Activated CD4-positive, alpha-beta T cell treated with anti-CD3 and anti-CD28 coated beads for 36 hours (primary cell): ENCODE data around the gene HMGB2. TPM values are rescaled to one million over a fixed set of nuclear protein-coding genes. Genes with fewer than 3 reads are reported as not detected.

Experiments used
- ATAC-seq: fragments of 200-7000 bp; cut with Tn5 transposase; one replicate; pipeline ENCODE4 v1.10.0; 2021; ENCODE audit warnings: mild to moderate bottlenecking, moderate library complexity
- CTCF ChIA-PET: fragments of 350-600 bp; sonication (Branson Sonifier 250); formaldehyde crosslinking; loops from one replicate; lab custom pipeline; 2021; ENCODE audit warnings: antibody characterized with exemption; lab: Charles Lee
- POLR2A ChIA-PET: fragments of 350-600 bp; sonication (Branson Sonifier 250); formaldehyde crosslinking; loops from one replicate; lab custom pipeline; 2021; ENCODE audit warnings: antibody characterized with exemption, inconsistent platforms; lab: Charles Lee
- DNase-seq: peaks from one replicate; pipeline ENCODE4 v3.0.0-alpha.2; 2020
- H3K27ac Mint-ChIP-seq: one replicate; pipeline ENCODE4 v1.8.0; 2021; ENCODE audit warnings: mixed read lengths
- H3K27me3 Mint-ChIP-seq: one replicate; pipeline ENCODE4 v1.8.0; 2021; ENCODE audit warnings: mixed read lengths
- H3K36me3 Mint-ChIP-seq: one replicate; pipeline ENCODE4 v1.8.0; 2021; ENCODE audit warnings: low read depth, mixed read lengths
- H3K4me1 Mint-ChIP-seq: one replicate; pipeline ENCODE4 v1.8.0; 2021; ENCODE audit warnings: mixed read lengths
- H3K4me3 Mint-ChIP-seq: one replicate; pipeline ENCODE4 v1.8.0; 2021; ENCODE audit warnings: mild to moderate bottlenecking, moderate library complexity, mixed read lengths
- H3K9me3 Mint-ChIP-seq: one replicate; pipeline ENCODE4 v1.8.0; 2021; ENCODE audit warnings: low read depth, mixed read lengths
- intact Hi-C, 2 experiments: fragments of 100-400 bp; cut with DNase I in 1 of 2; cut with micrococcal nuclease in 1 of 2; formaldehyde crosslinking; loops; one replicate each; pipeline versions ENCODE4 v1.14.2 to v1.15.1; 2022 to 2024; cut with DNase I, micrococcal nuclease
- total RNA-seq, 2 experiments: library from RNA; stranded (reverse); gene quantifications; one replicate each; pipeline ENCODE4 v1.2.3, GENCODE V29; 2021

HMGB2 gene
- total RNA-seq, 2 experiments from 2014 or later, result 608 to 661 TPM

DNA sequence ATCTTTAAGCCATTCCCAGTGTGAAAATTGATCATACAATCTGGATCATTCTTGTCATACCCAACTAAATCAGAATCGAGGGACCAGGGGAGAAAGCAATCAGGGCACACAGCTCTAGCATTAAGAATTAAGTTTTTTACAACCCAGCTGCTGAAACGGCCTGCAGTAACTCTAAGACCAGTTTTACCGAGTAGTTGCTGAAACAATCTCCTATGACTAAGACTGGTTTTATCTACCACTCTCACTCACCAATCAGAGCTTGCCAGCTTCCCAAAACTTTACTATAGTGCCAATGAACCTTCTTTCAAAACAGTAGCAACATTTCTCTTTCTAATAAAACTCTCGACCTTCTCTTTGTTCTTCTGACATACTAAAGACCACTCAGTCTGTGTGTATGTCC lies 33.8 kb upstream of the HMGB2 start:
- POLR2A ChIA-PET, result interaction anchor here (1.0 to 1.7 kb wide), 3 partner anchors 33 to 35 kb away, joined by 4 to 8 read pairs (median 4); partner anchors contain the start of gene HMGB2
- Mint-ChIP-seq H3K4me1 (peaks cover 32% of the 10 kb centered on the region), H3K9me3 (no peaks in the 10 kb centered on the region), H3K27me3 (peaks cover 3% of the 10 kb centered on the region), H3K4me3 (peak overlapping the region; percentile 26), H3K36me3 (peaks cover 1% of the 10 kb centered on the region), H3K27ac (peak overlapping the region; percentile 35)
- DNase-seq, result no peak
- no peak for ATAC-seq
- CTCF ChIA-PET, result interaction anchor here (0.7 to 2.0 kb wide), 5 partner anchors 33 to 66 kb away, joined by 3 to 7 read pairs (median 4); partner anchors contain the start of gene HMGB2
- intact Hi-C loops, result loop anchor here in 1 of 2 experiments (2.0 kb wide), 1 partner anchor 19 kb away; no protein-coding TSS in a partner anchor

DNA sequence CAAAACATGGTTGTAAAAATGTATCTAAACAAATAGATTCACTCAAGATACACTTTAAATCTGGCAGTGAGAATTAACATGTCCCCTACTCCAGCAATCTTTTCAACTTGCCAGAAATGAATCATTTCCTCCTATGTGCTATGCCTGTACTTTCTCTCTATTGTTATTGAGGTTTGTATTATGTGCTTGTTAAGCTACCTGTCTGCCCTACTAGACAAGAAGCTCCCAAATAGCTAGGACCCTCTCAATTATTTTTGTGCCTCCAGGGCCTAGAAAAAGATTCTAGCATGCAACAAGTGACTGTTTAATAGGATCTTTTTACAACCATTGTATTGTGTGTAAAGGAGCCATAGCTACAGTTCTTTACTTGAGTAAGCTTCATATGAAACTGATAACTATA lies 33.1 kb upstream of the HMGB2 start:
- Mint-ChIP-seq H3K4me1 (peaks cover 28% of the 10 kb centered on the region), H3K4me3 (peak overlapping the region; percentile 26), H3K9me3 (no peaks in the 10 kb centered on the region), H3K27ac (no peak overlapping the region), H3K36me3 (no peaks in the 10 kb centered on the region), H3K27me3 (no peaks in the 10 kb centered on the region)
- intact Hi-C loops, result loop anchor here in 1 of 2 experiments (2.0 kb wide), 1 partner anchor 18 kb away; no protein-coding TSS in a partner anchor
- CTCF ChIA-PET, result interaction anchor here (0.6 to 2.0 kb wide), 6 partner anchors 26 to 66 kb away, joined by 3 to 7 read pairs (median 4); partner anchors contain the start of gene HMGB2
- DNase-seq (no peak), ATAC-seq (no peak)
- POLR2A ChIA-PET, result interaction anchor here (1.0 to 1.7 kb wide), 3 partner anchors 32 to 34 kb away, joined by 4 to 8 read pairs (median 4); partner anchors contain the start of gene HMGB2

DNA sequence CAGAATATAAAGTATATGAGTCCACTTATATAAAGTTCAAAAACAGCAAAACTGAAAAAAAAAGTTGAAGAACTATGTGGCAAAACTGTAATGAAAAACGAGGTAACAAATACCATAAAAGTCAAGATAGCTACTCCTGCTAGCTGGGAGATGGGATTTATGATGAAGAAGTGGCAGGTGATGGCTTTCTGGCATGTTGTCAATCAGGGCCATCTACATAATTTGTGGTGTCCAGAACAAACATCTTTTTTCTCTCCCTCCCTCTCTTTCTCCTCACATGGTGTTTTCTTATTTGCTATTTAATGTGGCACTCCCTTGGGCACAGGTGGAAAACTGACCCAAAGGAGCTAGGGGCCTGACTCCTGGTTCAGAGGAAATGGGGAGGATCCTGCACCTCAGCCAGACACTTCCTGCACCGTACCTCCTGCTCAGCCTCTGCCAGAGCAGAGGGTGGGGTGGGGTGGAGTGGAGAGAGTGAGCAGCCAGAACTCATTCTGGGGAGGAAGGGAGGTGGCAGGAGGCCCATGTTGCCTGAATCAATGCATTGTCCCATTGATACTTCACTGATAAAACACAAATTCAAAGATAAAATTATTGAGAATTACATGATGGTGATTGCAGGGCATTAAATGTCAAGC lies 31.3 kb upstream of the HMGB2 start:
- H3K27ac Mint-ChIP-seq, result no peak overlapping the region

DNA sequence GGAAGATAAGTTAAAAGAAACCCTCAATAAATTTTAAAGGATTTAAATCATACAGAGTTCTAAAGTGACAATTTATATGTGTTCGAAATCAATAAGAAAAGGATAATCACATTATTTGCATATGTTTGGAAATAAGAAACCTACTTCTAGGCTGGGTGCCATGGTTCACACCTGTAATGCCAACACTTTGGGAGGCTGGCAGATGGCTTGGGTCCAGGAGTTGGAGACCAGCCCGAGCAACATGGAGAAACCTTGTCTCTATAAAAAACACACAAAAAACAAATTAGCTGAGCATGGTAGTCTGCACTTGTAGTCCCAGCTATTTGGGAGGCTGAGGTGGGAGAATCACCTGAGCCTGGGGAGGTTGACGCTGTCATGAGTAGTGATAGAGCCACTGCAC lies 28.5 kb upstream of the HMGB2 start:
- H3K4me3 Mint-ChIP-seq, result no peak overlapping the region
- H3K27me3 Mint-ChIP-seq, result peaks cover 4% of the 10 kb centered on the region
- H3K9me3 Mint-ChIP-seq, result no peaks in the 10 kb centered on the region
- H3K36me3 Mint-ChIP-seq, result no peaks in the 10 kb centered on the region
- H3K4me1 Mint-ChIP-seq, result peaks cover 19% of the 10 kb centered on the region
- no peak for DNase-seq
- ChIA-PET POLR2A (interaction anchor here (0.6 kb wide), 1 partner anchor 9 kb away, joined by 3 read pairs; no protein-coding TSS in a partner anchor), CTCF (interaction anchor here (0.6 to 0.7 kb wide), 2 partner anchors 111 to 338 kb away, joined by 3 to 4 read pairs; no protein-coding TSS in a partner anchor)
- ATAC-seq, result no peak
- H3K27ac Mint-ChIP-seq, result no peak overlapping the region
- intact Hi-C loops, result no loop called here

More for the DNA sequence above, 31.3 kb upstream of the HMGB2 start:
- H3K27me3 Mint-ChIP-seq, result peaks cover 2% of the 10 kb centered on the region
- no peaks in the 10 kb centered on the region for H3K36me3 Mint-ChIP-seq
- intact Hi-C loops, result no loop called here
- ATAC-seq (no peak), DNase-seq (no peak)
- H3K4me3 Mint-ChIP-seq, result no peak overlapping the region
- POLR2A ChIA-PET, result interaction anchor here (0.5 kb wide), 1 partner anchor 540 kb away, joined by 4 read pairs; no protein-coding TSS in a partner anchor
- H3K9me3 Mint-ChIP-seq, result no peaks in the 10 kb centered on the region
- peaks cover 28% of the 10 kb centered on the region for H3K4me1 Mint-ChIP-seq
- CTCF ChIA-PET, result no interaction called here

DNA sequence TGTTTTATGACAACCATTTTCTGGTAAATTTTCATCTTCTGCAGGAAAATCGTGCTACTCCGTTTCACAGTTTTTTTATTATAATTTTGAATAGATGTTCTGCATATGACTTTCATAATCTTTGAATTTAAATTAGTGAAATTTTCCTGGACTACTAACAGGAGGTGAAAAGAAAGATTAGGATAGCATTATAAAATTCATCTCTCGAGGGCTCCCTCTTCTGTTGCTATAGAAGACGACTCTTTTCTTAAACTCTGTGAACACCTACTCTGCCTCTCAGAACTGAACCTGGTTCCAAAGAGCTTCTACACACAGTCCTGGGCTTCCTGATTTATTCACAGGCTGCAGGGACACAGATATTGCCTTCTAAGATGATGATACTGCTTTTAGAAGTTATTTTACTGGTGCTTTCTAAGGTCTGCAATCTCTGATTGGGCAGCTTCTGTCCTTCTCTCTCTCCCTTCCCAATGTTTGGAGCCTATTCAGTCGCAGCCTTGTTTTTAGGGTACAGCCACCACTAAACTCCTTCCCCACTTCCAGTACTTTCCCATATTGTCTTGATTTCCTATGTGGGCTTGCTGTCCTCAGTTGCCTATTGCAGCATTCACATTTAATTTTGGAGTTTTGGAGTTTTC lies 26.5 kb upstream of the HMGB2 start:
- POLR2A ChIA-PET, result no interaction called here
- CTCF ChIA-PET, result interaction anchor here (0.6 to 0.7 kb wide), 2 partner anchors 15 to 309 kb away, joined by 3 to 4 read pairs; no protein-coding TSS in a partner anchor
- ATAC-seq, result peak; percentile 36

DNA sequence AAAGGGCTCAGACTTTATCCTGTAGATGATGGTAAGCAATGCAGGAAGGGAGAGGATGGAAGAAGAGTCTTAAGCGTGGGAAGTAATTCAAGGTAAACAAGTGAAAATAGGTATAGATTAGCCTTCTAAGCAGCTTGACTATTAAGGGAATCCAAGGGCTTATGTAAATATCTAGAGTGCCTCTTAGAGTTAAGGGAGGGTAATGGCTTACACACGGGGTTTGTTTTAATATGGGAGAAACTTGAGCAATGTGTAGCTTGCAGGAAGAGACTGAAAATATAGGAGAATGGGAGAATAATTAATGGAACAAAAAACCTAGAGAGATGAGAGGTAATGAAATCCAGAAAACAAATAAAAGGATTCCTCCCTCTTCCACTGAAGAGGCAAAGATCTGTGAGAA lies 23.8 kb upstream of the HMGB2 start:
- Mint-ChIP-seq H3K9me3 (no peaks in the 10 kb centered on the region), H3K4me3 (no peak overlapping the region), H3K27me3 (peaks cover 5% of the 10 kb centered on the region), H3K4me1 (no peaks in the 10 kb centered on the region), H3K36me3 (no peaks in the 10 kb centered on the region), H3K27ac (no peak overlapping the region)
- intact Hi-C loops, result no loop called here
- DNase-seq (no peak), ATAC-seq (no peak)
- CTCF ChIA-PET, result no interaction called here
- POLR2A ChIA-PET, result interaction anchor here (1.1 kb wide), 1 partner anchor 11 kb away, joined by 3 read pairs; no protein-coding TSS in a partner anchor

More for the DNA sequence above, 26.5 kb upstream of the HMGB2 start:
- intact Hi-C loops, result no loop called here
- H3K27ac Mint-ChIP-seq, result no peak overlapping the region
- H3K4me3 Mint-ChIP-seq, result no peak overlapping the region
- H3K9me3 Mint-ChIP-seq, result no peaks in the 10 kb centered on the region
- DNase-seq, result no peak
- H3K27me3 Mint-ChIP-seq, result peaks cover 4% of the 10 kb centered on the region
- H3K4me1 Mint-ChIP-seq, result peaks cover 6% of the 10 kb centered on the region
- no peaks in the 10 kb centered on the region for H3K36me3 Mint-ChIP-seq

DNA sequence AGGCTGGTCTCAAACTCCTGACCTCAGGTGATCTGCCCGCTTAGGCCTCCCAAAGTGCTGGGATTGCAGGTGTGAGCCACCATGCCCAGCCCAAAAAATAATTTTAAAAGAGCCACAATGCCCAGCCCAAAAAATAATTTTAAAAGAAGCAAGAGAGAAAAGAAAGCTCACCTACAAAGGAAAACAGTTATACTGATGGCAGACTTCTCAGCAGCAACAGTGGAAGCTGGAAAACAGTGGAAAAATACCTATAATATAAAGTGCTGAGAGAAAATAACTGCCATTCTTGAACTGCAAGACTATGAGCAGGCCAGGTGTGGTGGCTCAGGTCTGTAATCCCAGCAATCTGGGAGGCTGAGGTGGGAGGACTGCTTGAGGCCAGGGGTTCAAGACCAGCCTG lies 13.3 kb upstream of the HMGB2 start:
- Mint-ChIP-seq H3K27ac (no peak overlapping the region), H3K36me3 (no peaks in the 10 kb centered on the region), H3K4me3 (no peak overlapping the region), H3K9me3 (no peaks in the 10 kb centered on the region), H3K27me3 (no peaks in the 10 kb centered on the region), H3K4me1 (no peaks in the 10 kb centered on the region)
- ChIA-PET CTCF (no interaction called here), POLR2A (interaction anchor here (1.1 kb wide), 1 partner anchor 23 kb away, joined by 3 read pairs; no protein-coding TSS in a partner anchor)
- intact Hi-C loops, result no loop called here
- ATAC-seq (no peak), DNase-seq (no peak)

DNA sequence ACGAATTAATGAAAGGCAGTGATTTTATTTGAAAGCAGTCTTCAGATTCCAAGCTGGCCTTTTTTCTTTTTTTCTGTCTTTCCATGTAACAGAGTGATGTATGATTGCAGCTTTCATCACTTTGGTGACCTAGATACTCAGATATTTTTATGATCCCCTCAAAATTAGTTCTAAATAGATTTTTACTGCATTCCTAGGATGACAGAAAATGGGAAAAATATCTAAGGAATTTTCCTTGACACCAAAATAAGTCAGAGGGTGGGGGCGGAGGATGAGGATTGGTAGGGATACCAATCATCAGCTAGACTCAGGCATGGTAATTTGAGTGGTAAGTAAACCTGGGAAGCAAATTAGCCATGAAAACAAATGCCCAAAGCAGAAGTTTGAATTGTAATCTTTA lies 11.9 kb upstream of the HMGB2 start:
- H3K36me3 Mint-ChIP-seq, result no peaks in the 10 kb centered on the region
- H3K27ac Mint-ChIP-seq, result no peak overlapping the region
- POLR2A ChIA-PET, result interaction anchor here (1.1 kb wide), 1 partner anchor 11 kb away, joined by 4 read pairs; no protein-coding TSS in a partner anchor
- DNase-seq (no peak), ATAC-seq (no peak)
- CTCF ChIA-PET, result interaction anchor here (0.5 to 1.5 kb wide), 7 partner anchors 8 to 83 kb away, joined by 3 to 4 read pairs (median 3); no protein-coding TSS in a partner anchor
- intact Hi-C loops, result no loop called here
- H3K27me3 Mint-ChIP-seq, result no peaks in the 10 kb centered on the region
- H3K4me1 Mint-ChIP-seq, result no peaks in the 10 kb centered on the region
- H3K9me3 Mint-ChIP-seq, result no peaks in the 10 kb centered on the region
- no peak overlapping the region for H3K4me3 Mint-ChIP-seq

DNA sequence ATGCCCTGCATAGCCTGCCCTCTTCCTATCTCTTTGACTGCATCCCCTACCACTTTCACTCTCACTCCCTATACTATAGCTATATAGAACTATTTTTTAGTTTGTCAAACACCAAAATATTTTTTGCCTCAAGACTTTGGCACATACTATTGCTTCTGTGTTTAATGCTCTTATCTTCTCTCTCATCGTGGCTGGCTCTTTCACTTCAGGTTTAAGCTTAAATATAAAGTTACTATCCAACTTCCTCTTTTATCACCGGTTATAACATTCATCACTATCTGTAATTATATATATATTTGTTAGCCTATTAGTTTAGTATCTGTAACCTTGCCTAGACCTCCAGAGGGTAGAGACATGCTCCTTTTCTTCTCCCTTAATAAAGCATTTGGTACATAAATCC lies 11.5 kb upstream of the HMGB2 start:
- intact Hi-C loops, result no loop called here
- no peak for DNase-seq
- no peaks in the 10 kb centered on the region for H3K9me3 Mint-ChIP-seq
- H3K27ac Mint-ChIP-seq, result no peak overlapping the region
- H3K27me3 Mint-ChIP-seq, result no peaks in the 10 kb centered on the region
- no peaks in the 10 kb centered on the region for H3K4me1 Mint-ChIP-seq
- ATAC-seq, result no peak
- no peaks in the 10 kb centered on the region for H3K36me3 Mint-ChIP-seq
- ChIA-PET POLR2A (interaction anchor here (1.1 kb wide), 1 partner anchor 11 kb away, joined by 4 read pairs; no protein-coding TSS in a partner anchor), CTCF (interaction anchor here (0.5 to 1.5 kb wide), 6 partner anchors 8 to 75 kb away, joined by 3 to 4 read pairs (median 3); no protein-coding TSS in a partner anchor)
- H3K4me3 Mint-ChIP-seq, result no peak overlapping the region

DNA sequence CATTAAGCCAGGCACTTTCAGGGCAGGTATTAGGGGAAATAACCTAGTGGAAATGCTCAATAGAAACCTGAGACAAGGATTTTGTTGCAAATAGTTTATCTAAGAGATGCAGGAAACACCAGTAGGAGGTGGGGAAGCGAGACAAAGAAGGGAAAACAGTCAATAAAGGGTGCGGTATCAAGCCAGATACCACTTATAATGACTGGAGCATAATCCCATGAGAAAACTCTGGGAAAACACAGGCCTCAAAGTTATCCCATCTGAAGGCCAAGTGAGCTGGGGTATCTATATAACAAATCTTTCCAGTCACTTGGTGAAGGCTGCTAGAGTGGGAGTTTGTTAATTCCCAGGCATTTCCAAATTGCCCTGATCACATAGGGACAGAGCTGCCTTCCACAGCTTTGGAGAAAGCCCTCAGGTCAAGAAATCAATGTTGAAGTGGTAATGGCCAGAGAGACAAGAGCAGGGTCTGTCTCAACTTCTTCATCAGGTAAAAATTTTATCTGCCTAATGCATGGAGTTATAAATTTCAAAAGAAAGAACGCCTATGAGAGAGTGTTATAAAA lies 9.8 kb upstream of the HMGB2 start:
- intact Hi-C loops, result no loop called here
- no peak for DNase-seq
- Mint-ChIP-seq H3K4me3 (no peak overlapping the region), H3K4me1 (no peaks in the 10 kb centered on the region), H3K36me3 (no peaks in the 10 kb centered on the region), H3K27me3 (peaks cover 1% of the 10 kb centered on the region), H3K27ac (no peak overlapping the region), H3K9me3 (no peaks in the 10 kb centered on the region)
- CTCF ChIA-PET, result interaction anchor here (0.5 to 1.0 kb wide), 2 partner anchors 27 to 42 kb away, joined by 3 to 4 read pairs; no protein-coding TSS in a partner anchor
- POLR2A ChIA-PET, result no interaction called here
- no peak for ATAC-seq

DNA sequence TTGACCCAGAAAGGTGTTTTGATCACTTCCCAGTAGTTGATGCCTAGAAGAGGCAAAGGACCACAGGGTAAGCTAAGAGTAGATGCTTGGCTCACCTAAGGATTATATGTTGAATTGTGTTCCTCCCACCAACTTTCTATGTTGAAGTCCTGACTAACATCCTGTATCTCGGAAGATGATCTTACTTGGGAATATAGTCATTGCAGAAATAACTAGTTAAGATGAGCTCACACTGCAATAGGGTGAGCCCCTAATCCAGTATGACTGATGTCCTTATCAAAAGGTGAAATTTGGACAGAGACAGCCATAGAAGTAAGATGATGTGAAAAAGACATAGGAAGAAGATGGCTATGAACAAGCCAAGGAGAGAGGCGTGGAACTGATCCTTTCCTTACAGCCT lies 3.3 kb upstream of the HMGB2 start:
- ChIA-PET POLR2A (interaction anchor here (5.1 kb wide), 1 partner anchor 33 kb away, joined by 107 read pairs; the partner anchor contains the start of gene SAP30), CTCF (interaction anchor here (1.1 to 1.2 kb wide), 3 partner anchors 8 to 60 kb away, joined by 3 to 4 read pairs (median 3); no protein-coding TSS in a partner anchor)
- no peaks in the 10 kb centered on the region for H3K9me3 Mint-ChIP-seq
- H3K27me3 Mint-ChIP-seq, result peaks cover 8% of the 10 kb centered on the region
- DNase-seq, result no peak
- ATAC-seq, result no peak
- no peak overlapping the region for H3K27ac Mint-ChIP-seq
- intact Hi-C loops, result no loop called here
- H3K4me3 Mint-ChIP-seq, result no peak overlapping the region
- H3K4me1 Mint-ChIP-seq, result peaks cover 2% of the 10 kb centered on the region
- peaks cover 17% of the 10 kb centered on the region for H3K36me3 Mint-ChIP-seq
